Measurements from ENCODE around the gene CPNE4. TPM values are rescaled to one million over a fixed set of nuclear protein-coding genes. Genes with fewer than 3 reads are reported as not detected.

Gene CPNE4
- total RNA-seq, 4 donors from 2014 or later = 0.10 to 0.25 (median 0.16) TPM; not detected in 1

- intact Hi-C loops (cut with DNase I; ENCODE audit: low total_unique reads) = no loop called here
- WGBS, 2 donors = 50 to 62% methylated on average over 2 of the region's 2 CpGs
- TF ChIP-seq POLR2A (IDR thresholded peaks at IDR 0.05) (no peak), CTCF (IDR thresholded peaks at IDR 0.05) (no peak)
- no peak for DNase-seq (ENCODE audit: low spot score in 2 of 2)
- H3K4me3 ChIP-seq (ENCODE audit: low read depth, poor library complexity, severe bottlenecking) = no peak overlapping the region
Observed at GRCh38 chr3:131731709-131732108, 303.1 kb downstream of the CPNE4 start.

- intact Hi-C loops (cut with DNase I; ENCODE audit: low total_unique reads) = no loop called here
- no peak for TF ChIP-seq CTCF (IDR thresholded peaks at IDR 0.05)
- TF ChIP-seq POLR2A (IDR thresholded peaks at IDR 0.05) = no peak
- DNase-seq (ENCODE audit: low spot score in 2 of 2) = no peak
- 39 to 42% methylated on average over 1 of the region's 1 CpG for WGBS, 2 donors
- no peak overlapping the region for H3K4me3 ChIP-seq (ENCODE audit: low read depth, poor library complexity, severe bottlenecking)
Observed at GRCh38 chr3:131730581-131730980, 304.2 kb downstream of the CPNE4 start.

- TF ChIP-seq CTCF (IDR thresholded peaks at IDR 0.05) = no peak
- intact Hi-C loops (cut with DNase I; ENCODE audit: low total_unique reads) = no loop called here
- 94% methylated on average over 1 of the region's 1 CpG for WGBS, 2 donors
- DNase-seq (ENCODE audit: low spot score in 2 of 2) = no peak
- no peak overlapping the region for H3K4me3 ChIP-seq (ENCODE audit: low read depth, poor library complexity, severe bottlenecking)
Observed at GRCh38 chr3:131729643-131730017, 305.2 kb downstream of the CPNE4 start.

GRCh38 chr3:131728898-131729642, 305.7 kb downstream of the CPNE4 start:
- DNase-seq (ENCODE audit: low spot score in 2 of 2) = no peak
- no peak for TF ChIP-seq POLR2A (IDR thresholded peaks at IDR 0.05)
- 75 to 77% methylated on average over 3 of the region's 3 CpGs for WGBS, 2 donors

GRCh38 chr3:131725414-131725813, 309.4 kb downstream of the CPNE4 start:
- intact Hi-C loops (cut with DNase I; ENCODE audit: low total_unique reads) = no loop called here
- TF ChIP-seq CTCF (IDR thresholded peaks at IDR 0.05) = no peak
- TF ChIP-seq POLR2A (IDR thresholded peaks at IDR 0.05) = no peak
- no peak overlapping the region for H3K4me3 ChIP-seq (ENCODE audit: low read depth, poor library complexity, severe bottlenecking)
- no peak for DNase-seq (ENCODE audit: low spot score in 2 of 2)

More at GRCh38 chr3:131728898-131729642, 305.7 kb downstream of the CPNE4 start:
- intact Hi-C loops (cut with DNase I; ENCODE audit: low total_unique reads) = no loop called here
- no peak overlapping the region for H3K4me3 ChIP-seq (ENCODE audit: low read depth, poor library complexity, severe bottlenecking)

GRCh38 chr3:131723343-131723742, 311.5 kb downstream of the CPNE4 start:
- no peak overlapping the region for H3K4me3 ChIP-seq (ENCODE audit: low read depth, poor library complexity, severe bottlenecking)
- WGBS, 2 donors = 94 to 95% methylated on average over 5 of the region's 5 CpGs
- DNase-seq (ENCODE audit: low spot score in 2 of 2) = no peak
- intact Hi-C loops (cut with DNase I; ENCODE audit: low total_unique reads) = no loop called here
- no peak for TF ChIP-seq CTCF (IDR thresholded peaks at IDR 0.05)
- no peak for TF ChIP-seq POLR2A (IDR thresholded peaks at IDR 0.05)
